GM21526 (cell line): ENCODE data around the gene EFNA2.

Experiments used
- ATAC-seq: cut with Tn5 transposase; IDR thresholded peaks from one replicate; pipeline ENCODE4 v1.9.1; 2021; ENCODE audit warnings: moderate library complexity; ENCODE audit not compliant: unreplicated experiment, low FRiP score

EFNA2 gene

DNA sequence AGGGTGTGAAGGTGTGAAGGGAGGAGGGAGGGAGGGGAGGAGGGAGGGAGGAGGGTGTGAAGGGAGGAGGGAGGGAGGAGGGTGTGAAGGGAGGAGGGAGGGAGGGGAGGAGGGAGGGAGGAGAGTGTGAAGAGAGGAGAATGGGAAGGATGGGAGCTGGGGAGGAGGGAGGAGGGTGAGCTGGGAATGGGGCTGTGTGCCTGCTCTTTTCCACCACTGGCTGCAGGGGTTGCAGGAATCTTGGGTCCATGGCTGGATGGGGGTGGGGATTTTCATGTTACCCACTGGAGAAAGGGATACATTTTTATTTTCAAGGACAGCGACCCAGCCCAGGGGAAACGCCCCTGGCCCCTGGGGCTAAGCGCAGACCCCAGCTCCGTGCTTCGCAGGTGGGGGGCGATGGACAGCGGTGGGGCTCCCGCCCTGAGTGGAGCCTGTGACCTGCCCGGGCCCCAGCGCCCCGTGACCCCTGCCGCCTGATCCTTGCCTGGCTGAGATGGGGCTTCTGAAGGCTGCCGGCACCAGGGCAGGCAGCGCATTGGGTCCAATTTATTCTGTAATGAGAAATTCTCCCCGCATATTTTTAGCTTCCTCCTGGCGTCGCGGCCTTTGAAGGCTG lies 3.0 kb upstream of the EFNA2 start:
- no peak for ATAC-seq

DNA sequence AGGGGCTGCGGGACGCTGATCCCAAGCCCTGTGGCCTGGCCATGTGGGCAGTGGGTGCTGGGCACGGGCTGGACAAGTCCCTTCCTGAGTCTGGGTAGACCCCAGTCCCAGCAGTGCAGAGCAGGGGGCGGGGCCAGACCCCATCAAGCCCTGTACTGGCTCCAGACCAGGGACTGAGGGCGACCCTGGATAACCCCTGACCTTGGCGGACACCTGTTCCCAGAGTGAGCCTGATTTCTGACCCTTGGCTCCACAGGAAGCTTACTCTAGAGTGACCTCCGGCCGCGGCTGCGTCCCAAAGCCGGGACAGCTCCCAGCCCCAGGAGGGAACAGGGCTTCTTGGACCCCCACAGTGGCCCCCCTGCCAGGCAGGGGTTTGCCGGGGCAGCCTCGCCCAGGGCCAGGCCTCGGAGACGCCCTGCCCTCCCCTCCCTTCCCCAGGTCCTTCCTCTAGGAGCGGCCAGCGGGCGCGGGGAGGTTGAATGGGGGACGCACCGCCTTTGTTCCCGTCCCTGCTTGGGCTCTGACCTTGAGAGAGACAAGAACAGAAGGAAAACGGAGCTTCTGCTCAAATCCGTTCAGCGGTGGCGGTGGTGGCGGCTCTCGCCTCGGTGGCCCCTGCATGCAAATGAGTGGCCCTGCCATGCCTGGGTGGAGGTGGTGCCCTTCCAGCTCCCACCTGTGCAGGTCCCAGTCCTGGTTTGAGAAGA lies 2.3 kb upstream of the EFNA2 start:
- ATAC-seq = no peak

DNA sequence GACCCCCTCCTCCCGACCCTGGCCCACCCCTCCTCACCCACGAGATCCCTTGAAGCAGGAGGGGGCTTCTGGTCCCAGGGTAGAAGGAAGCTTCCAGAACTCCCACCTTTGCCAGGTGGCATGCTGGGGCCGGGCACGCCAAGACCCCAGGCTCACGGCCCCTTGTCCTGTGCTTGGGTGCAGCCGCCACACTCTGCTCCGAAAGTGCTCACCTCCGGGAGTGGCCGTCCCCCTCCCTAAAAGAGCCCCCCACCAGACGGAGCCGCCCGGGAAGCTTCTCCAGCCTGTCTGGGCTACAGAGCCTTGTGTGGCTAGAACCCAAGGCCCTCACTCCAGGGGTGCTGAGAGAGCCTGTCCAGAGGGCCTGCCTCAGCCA lies 1.8 kb upstream of the EFNA2 start:
- ATAC-seq = no peak

DNA sequence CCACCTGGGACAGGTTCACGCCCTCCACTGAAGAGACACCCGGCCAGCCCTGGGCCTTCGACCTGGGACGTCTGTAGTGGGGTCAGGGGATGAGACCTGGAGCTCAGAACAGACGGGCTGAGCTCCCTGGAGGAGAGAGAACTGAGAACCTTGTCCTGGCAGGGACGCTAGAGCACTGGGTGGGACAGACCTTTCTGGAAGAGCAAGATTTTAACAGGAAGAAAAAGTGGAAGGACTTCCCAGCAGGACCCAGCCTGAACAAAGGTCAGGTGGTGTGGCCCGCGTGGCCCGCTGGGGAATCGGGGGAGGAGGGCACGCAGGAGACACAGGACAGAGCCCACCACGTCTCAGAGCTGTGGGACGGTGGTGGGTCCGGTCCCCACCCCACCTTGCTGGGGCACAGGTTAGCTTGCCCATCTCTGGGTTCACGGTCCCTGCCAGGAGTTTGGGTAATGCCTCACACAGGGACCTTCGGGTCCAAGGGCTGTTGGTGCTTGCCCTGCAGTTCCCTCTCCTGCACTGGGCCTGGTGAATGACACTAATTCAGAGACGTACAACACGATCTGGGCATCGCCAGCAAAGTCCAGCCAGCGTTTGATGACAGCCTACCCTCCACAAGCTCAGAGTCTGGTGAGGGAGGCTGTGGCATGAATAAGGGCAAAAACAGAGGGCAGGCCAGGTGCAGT lies 1.2 kb upstream of the EFNA2 start:
- ATAC-seq = no peak

DNA sequence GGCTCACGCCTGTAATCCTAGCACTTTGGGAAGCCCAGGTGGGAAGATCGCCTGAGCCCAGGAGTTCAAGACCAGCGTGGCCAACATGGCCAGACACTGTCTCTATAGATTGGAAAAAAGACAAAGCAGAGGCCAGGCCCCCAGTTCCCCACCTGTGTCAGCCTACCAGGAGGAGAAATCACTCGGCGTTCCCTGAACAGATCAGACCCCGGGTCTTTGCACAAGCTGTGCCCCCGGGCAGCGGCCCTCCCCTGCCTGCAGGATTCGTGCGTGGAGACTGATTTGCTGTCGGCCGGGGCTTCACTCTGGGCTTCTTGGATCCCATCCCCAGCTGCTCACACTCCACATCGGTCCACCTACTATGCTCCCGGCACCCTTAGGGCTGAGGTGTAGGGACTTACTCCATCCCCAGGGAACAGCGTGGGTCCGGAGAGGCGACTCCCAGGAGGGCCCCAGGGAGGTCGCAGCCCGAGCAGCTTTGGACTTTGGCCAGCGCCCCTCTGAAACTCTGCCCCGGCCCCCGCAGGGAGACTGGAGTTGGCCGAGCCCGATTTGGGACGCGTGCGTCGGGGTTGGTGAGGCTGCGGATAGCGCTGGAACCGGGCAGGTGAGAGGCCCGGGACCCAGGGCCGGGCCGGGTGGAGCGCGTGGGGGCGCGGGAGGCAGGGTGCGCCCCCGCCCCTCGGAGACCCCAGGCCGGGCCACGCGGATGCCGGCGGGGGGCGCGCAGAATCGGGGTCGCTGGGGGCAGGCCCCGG lies 515 bp upstream of the EFNA2 start:
- ATAC-seq = no peak

DNA sequence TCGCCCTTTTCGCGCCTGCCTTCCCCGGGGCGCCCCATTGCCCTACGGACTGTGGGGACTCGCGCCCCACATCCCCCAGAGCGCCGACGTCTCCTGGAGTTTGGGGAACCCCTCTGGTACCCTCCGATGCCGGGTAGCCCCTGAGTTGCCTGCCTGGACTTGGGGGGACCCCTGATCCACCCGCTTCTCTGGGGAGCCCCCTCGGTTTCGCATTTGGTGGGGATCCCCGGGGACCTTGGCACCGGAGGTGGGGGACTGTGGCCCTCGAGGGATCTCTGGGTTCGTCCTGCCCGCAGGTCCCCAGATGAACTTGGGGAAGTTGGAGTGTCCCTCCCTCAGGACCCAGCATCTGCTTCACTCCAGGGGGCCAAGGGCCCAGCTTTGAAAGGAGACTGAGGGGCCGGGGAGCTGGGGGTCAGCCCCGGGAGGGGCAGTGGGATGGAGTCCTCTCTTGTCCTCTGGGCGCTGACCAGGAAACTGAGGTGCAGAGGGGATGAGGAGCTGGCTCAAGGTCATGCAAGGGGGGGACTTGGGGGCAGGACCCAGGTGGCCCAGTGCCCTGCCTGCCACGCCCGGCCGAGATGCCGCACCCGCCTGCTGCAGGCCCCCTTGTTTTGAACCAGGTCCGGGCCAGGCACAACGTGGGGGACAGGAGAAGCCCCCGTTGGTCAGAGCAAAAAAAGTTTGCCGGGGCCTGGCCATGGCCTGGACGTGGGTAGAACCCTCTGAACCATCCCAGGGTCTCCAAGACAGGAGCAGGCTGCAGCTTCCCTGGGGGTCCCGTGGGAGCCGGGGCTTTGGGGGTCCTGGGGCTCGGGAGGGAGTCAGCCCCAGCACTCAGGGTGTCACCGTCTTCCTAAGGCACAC lies 1.0 kb downstream of the EFNA2 start:
- no peak for ATAC-seq

DNA sequence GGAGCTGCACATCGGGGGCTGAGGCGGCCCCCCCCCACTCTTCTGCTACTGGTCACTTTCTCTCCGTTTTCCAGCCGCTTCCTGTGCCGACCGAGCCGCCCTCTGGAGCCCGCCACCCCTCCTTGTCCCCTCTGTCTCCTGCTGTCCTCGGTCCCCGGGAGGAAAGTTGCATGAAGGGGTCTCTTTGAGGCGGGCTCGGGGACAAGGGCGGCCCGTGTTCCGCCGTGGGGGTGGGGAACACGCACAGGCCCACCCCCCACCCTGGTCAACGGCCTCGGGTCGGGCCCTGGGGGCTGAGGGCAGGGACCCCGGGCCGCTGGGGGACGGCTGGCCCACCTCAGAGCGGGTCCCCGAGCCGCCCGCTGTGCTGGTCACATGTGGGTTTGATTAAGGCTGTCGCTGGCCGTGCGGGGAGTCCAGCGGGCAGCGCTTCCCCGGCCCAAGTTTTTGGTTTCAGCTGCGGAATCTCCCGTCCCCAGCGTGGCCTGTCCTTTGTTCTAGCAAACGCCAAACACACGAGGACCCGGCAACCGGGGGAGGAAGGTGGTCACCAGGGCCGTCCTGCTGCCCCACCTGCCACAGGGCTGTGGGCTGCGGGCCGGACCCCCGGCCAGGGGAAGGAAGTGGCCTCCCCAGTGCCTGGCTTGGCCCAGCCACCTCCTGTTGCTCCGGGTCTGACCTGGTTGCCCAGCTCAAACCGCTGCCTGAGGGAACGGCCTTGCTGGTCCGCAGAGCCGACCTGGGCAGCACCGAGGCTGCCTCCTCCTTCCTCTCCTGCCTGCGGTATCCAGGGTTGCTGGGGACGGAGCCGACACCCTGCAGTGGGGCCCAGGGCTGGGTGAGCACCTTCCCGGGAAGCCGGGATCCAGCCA lies 1.9 kb downstream of the EFNA2 start:
- no peak for ATAC-seq

DNA sequence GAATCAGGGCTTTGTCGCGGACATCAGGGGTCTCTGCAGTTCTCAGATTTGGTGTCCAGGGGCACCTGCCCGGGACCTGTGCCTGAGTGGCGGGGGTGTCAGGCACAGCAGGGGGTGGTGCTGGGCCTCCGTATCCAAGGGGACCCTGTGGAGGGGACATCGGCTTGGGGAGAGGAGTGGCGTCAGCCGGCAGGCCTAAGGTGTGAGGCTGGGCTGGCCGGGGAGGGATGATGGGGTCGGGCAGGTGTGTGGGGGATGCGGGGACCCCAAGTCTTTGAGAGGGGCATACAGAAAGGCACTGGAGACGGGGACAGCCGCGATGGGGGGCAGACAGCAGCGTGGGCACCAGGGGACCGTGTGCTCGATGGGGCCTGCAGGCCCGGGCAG lies 2.5 kb downstream of the EFNA2 start:
- no peak for ATAC-seq

DNA sequence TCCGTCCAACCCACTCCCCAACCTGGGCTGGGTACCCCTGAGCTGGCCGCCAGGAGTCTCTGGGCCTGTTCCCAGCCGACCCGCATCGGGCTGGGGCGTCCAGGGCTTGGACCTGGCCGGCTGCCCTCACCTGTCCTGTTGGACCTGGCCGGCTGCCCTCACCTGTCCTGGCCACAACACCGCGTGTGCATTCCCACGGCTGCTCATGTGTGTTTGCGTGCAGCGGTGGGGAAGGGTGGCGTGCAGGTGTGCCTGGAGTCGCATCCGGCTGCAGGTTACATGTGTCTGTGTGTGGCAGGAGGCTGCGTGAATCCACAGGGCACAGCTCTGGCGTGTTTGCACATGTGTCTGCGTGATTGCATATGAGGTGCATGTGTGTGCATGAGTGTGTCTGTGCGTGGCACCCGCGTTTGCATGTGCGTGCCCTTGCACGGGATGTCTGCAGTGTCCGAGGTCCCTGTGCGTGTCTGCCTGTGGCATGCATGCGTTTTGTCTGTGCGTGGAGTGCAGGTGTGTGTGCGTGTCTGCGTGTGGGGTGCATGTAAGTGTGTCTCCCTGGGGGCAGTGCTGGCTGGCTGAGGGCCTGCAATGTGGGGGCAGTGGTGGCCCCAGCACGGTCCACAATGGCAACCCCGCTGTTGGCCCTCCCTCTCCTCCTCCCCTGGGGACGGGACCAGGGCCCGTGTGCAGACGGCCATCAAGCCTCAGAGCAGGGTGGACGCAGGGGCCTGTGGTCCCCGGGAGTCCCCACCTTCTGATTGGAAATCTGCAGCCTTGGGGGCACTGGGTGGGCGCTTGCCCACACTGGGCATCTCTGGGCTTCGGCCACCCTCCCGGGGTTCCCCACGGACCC lies 3.4 kb downstream of the EFNA2 start:
- no peak for ATAC-seq

DNA sequence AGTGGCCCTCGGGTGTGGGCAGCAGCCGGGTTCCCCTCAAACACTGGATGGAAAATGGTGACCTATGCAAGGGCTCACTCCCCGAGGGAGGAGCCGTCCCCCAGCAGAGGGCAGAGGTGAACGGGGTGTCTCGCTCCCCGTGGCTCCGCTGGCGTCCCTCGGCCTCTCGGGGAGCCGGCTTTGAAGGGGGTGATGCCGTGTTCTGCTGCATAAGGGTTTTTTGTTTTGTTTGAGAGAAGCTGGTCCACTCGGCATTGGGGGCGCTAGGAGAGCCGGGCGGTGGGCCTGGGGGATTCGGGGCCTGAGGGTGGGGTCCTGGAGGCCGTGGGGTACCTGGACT lies 4.0 kb downstream of the EFNA2 start:
- no peak for ATAC-seq

DNA sequence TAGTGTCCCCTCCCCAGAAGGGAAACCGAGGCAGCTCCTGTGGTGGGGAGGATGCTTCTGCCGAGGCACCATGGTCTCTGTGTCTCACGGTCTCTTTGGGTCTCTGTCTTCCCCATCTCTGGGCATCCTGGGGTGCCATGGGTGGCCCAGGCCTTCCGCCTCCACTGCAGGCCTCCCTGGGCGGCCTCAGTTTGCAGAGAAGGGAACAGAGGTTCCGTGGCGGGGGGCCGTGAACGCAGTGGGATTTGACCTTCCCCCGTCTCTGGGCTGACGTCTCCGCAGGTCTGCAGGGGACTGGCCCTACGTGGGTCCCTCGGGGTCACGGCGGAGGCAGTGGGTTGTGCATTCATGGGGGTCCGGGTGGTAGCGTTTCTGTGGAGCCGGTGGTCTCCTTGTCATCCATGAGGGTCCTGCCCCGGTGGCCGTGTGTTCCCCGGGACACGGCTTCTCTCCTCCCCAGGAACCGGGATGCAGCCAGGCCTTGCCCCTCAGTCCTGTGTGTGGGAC lies 4.6 kb downstream of the EFNA2 start:
- ATAC-seq = no peak

DNA sequence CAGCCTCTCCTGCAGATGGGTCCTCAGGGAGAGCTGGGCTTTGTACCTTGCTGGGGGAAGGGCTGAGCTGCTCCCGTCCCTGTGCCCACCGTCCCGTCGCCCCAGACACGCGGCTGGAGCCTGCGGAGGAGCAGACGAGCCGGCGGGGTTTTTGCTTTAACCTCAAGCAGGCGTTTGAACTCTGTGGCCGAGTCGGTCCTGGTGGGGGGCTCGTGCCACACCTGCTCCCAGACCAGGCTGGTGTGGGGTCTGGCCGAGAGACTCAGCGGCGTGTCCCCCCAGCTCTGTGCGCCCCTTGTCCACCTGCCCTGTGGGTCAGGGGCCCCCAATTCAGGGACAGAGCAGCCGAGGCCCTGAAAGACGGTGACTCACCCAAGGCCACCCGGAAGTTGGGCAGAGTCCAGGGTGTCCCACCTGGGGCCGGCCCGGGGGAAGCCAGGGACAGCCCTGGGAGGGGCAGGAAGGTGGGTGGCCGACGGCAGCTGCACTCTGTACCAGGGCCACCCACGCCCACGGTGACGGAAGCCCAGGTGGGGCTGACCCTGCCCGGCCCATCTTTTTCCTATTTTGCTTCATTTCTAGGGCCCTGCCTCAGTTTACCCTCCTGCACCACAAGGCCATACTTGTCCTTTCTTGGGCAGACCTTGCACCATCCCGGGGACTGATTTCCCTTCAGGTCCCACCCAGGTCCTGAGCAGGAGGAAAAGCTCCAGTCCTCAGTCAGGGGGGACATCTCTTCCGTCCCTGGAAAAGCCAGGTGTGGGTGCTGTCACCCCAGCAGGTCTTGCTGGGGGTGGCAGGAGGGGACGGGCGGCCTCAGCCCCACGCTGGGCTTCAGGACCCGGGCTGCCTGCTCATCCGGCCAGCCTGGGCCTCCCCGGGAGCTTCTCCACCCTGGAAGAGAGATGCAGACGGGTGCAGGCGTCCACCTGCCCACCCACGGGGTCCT lies 5.3 kb downstream of the EFNA2 start:
- ATAC-seq = no peak

DNA sequence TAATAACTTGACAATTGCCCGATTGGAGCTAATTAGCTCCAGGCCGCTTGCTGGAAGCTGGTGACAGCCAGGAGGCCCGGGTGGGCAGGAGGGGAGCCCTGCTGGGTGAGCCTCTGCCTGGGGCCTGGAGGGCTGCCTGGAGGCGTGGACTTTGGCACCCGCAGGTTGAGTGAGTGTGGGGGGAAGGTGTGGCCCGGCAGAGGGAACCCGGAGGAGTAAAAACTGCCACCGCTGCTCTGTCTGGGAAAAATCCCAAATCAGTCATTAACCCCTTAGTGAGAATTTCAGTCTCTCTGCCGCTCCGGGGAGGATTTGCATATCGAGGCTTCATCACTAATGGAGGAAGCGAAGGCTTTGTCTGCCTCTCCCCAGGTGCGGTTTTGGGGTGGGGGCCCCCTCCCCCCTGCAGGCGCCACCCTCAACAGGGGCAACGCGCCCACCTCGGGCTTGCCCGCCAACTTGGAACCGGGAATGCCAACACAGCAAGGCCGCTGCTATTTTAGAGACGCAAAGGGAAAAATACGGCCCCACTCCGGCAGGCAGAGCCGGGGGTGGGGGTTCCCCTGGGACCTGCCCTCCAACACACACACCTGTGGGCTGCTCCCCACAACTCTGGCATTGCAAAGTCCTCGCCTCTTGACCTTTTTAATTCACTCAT lies 6.2 kb downstream of the EFNA2 start:
- ATAC-seq = no peak

DNA sequence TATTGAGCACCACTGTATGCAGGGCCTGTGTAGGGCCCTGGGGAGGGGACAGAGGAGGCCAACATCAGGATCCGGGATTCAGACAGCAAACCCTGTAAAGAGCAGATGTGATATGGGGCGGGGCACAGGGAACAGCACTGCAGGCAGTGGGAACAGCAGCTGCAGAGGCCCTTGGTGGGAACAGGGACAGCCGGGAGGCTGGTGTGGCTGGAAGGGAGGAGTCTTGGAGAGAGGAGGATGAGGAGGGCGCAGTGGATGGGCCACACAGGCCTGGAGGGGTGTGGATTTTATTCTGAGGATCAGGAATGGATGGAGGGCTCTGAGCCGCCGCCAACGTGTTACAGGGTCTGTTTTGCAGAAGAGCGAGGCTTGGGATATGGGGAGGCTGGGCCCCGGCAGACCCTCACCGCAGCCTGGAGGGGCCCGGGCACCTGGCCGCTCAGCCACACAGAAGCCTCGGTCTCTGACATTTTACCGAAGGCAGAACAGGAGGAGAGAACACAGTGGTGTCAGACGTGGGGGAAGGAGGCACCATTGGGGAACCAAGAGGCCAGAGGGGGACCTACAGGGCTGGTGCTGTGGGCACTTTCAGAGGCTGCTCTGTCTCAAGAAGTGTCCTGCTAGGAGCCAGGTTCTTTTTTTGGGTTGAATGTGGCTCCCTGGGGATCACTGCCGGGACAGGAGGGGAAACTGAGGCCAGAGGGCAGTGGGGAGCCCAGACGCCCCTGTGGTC lies 6.9 kb downstream of the EFNA2 start:
- no peak for ATAC-seq

DNA sequence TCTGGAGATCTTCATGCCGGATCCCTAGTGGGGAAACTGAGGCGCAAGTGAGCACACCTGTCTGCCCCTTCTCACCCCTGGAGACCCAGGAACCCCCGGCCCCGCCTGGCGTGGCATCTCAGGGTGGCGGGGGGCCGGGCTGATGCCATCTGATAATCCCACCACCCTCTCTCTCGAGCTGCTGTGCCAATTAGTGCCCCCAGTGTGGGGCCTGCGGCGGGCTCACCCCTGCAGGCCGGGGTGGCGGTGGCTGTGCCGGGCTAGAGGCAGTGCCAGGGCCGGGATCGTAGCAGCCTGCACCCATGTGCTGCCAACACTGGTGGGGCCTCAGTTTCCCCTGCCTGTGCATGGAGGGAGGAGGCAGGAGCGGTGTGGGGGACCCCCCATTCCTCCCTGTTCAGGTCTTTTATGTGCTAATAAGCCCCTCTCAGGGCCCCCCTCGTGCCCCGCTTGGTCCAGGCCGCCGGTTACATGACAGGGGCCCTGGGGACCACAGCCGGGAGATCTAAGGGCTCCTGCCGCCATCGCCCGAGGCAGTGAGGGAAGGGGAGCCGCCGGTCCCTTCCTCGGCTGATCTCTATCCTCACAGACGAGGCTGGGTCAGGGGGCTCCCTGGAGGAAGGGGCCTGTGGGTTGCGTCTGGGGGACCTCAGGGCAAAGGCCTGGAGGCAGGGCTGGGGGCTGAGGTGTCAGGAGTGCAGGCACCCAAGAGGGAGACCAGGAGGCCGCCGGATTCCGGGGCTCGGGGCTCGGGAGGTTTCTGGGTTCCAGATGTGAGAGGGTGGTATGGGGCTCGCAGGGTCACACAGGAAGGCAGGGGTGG lies 8.3 kb downstream of the EFNA2 start:
- no peak for ATAC-seq
